GM18868 (cell line): ENCODE measurements around the gene PARD3B.

Source experiments
- ATAC-seq: cut with Tn5 transposase; IDR thresholded peaks from one replicate; pipeline ENCODE4 v1.9.1; 2021; ENCODE audit warnings: mild to moderate bottlenecking, moderate library complexity; ENCODE audit not compliant: unreplicated experiment

The PARD3B gene

DNA sequence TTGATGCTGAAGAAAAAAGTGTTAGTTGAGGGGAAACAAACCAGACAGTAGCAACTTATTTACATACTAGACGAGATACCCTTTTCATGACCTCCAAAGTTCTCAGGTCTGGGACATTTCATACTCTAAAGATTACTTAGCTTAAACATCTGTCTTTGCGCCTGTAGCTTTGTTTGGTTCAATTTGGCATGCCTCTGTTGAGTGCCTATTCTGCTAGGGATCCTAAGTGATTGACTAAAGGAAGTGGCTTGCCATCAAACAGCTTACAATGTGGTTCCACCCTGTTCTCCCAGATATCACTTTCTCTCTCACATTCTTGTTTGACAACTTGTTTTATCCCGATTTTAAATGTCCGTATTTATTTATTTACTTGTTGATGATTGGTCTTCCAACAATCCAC lies 488.8 kb downstream of the PARD3B start:
- ATAC-seq, result no peak

DNA sequence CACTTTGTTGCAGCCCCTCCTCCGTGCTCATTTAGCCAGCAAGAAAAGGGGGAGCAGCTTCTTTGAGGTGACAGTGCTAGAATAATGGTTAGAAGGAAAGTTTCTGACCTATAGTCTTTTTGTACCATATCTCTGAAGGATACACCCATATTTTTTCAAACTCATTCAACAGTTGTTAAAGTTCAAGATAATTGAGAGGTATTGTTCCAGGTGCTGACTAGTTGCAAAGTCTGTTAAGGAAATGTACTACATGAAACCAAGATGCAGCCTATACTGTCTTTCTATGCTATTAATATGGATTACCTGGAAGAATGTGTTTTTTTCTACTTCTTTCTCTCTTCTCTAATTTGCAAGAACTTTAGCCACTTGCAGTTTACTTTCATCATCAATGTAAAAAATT lies 495.0 kb downstream of the PARD3B start:
- ATAC-seq, result no peak

DNA sequence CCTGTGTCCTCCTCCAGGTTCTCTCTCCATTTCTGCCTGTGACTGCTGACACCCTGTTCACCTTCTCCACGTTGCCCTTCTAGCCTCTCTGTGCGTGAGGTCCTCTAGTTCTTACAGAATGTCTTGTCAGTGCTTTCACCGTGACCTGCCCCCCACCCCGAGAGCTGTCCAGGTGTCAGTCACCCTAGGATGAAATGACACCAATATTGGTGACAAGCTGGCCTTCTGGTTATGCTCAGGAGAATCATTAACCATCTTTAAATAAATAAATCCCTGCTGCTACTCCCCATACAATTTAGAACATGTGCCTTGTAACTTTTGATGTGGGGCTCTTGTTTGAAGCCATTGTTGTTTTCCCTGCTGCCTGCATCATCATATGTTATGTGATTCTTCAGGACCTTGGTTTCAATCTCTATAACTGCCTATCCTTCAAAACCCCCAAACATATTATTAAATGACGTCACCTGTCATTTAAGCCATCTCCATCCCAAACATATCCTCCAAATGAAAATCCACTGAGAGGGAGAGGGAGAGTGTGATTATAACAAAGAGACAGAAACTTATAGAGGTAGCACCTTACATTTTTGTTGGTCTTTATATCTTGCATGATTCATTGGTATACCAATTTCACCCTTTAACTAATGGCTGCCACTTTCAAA lies 496.3 kb downstream of the PARD3B start:
- no peak for ATAC-seq

DNA sequence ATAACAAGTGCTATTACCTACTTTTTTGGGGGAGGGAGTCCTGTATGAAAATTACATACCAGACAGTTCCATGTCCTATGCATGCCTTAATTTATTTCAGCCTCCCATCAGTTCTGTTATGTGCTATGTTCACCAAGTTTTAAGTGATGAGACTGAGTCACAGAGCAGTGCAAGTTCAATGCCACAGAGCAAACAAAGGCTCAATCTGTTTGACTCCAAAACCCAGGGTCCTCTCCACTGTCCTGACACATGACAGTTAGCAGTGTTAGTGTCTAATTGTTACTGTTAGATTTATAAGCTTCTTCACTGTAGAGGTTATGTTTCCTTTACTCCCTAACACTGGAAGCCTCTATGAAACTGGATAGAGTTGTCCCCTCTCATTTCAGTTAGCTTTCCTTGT lies 498.0 kb downstream of the PARD3B start:
- no peak for ATAC-seq

DNA sequence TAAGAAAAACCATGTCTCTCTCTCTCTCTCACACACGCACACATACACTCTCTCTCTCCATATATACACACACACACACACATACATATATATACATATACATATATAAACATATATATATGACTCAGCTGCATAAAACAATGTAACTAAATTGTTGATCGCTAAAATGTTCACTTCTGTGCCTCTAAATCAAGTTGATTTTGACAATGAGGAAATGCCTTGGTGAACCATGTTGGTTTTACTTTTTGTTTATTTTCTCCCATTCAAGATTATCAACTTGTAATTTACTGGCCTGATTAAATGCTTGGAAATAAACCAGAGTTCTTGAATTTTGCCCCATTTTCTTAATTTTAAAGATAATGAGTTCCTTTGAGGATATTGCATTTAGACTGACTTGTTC lies 500.4 kb downstream of the PARD3B start:
- ATAC-seq, result no peak

DNA sequence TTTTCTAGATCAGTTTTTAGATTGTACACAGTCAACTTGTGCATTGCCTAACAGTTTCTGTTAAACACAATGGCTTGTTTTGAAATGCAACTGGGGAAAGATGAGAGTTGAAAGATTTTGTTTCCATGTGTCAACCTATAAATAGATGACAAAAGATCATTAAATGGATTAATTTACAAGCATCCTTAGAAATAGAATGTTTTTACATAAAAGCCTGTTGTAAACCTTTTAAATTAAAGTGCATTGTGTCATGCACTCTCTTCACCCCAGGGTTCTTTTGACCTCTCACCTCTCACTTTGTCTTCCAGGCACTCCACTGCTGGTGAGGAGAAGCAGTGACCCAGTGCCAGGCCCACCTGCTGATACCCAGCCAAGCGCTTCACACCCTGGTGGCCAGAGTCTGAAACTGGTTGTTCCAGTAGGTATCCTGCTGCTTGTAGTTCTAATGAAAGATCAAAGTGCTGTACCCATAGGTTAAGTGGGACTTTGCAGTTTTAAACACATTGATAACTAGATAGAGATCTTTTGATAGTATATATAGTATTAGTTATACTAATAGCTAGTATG lies 502.1 kb downstream of the PARD3B start:
- ATAC-seq, result no peak

DNA sequence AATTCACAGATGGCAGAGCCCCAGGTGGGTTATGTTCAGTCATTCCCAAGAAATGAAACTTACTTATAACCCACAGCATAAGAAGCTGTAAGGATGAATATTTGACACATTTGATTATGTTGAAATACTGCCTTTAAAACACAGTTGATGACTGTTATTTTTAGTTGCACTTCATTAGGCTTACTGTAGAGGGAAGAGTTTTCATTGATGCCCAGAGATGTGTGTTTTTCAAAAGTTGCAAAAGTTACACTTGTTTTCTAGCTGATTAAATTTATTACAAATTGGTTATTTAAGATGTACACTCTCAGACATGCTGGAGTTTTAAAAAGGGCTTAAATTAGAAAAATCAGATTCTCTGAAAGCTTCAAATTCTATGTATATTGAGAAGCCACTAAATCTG lies 506.1 kb downstream of the PARD3B start:
- no peak for ATAC-seq

DNA sequence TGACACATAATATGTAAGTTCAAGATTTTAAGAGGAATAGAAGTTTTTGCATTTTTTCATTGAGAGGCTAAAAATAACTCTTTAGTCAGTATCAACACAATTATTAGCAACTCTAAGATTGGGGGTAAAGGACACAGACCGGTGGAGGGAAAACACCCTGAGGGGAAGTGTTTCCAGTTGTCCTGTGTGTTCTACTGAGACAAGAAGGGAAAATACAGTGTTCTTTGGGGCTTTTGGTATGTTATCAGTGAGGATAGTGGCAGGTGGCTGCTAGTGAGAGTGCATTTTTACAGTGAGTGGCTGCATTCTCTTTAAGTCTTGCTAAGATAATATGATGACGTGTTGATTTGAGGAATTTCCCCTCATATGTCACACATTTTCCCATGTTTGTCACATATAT lies 507.5 kb downstream of the PARD3B start:
- ATAC-seq, result no peak

DNA sequence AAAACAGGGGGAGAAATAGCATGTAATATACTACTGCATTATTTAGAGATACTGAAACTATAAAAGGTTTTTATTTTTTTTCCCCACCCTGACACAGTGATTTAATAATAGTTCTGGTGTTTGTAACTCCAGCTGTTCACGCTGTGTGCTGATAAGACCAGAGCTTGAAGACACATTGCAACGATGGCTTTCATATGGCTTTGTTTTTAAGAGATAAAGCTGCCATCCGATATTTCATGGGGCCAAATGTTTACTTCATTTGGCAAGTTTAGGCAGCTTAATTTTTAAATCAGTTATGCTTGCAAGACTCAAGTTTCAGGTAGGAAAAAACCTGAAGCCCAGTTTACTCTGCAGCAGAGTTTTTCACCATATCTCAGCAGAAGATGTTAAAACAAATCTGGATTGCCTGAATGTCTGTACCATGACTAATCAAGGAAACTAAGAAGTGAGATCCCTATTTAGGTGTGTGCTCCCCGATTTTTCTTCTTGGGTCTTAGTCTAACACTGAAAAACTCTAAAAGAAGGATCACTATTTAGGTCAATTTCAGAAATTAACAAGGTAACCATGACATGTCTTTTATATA lies 508.6 kb downstream of the PARD3B start:
- ATAC-seq, result no peak

DNA sequence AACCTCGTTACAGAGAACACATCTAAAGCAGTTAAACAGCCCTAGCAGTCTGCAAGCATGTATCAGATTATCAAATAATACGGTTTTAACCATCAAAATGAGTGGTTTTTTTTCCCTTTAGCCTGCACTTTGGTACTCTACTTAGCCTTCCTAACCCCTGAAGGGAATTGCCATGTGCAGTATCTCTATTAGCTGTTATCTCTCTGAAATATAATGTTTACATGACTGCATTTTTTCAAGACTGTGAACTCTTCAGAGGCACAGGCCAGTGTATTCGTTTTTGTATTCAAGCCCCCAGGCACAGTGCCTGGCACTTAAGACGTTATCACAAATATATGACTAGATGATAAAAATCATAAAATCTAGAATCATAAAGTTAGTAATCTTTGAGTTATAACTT lies 509.5 kb downstream of the PARD3B start:
- ATAC-seq, result no peak

DNA sequence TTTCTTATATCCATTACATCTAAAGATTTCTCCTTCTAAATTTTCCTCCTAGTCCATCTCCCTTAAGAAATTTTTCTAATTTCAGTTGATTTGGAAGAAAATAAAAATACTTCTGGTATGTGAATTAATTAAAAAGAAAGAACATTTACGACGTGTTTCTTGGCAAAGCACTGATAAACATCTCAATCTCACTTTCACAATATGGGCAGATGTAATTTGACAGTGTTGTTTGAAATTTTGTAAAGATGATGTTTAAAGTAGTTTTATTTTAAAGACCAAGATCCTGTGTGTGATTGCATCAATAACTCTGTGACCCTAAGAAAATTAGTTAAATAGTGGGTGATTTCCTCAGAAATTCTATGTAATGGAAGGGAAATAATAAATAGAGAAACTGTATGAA lies 510.0 kb downstream of the PARD3B start:
- ATAC-seq, result no peak

DNA sequence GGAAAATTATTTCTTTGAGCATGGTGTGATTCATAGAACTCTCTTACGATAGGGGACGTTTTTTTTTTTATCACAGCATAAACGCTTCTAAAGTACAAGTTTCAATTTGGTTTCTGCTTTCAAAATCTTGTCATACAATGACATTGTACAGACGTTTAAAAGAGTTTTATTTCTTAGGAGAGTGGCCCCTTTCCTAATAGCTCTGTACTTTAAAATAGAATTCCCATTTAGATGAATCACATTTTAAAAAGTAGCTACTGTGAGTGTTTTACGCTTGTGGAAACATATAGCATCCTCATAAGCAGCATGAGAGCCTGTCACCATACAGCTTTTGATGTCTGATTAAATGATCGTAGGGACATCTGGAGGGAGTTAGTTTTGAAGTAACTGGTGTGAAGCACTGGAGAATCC lies 510.9 kb downstream of the PARD3B start:
- ATAC-seq, result no peak

DNA sequence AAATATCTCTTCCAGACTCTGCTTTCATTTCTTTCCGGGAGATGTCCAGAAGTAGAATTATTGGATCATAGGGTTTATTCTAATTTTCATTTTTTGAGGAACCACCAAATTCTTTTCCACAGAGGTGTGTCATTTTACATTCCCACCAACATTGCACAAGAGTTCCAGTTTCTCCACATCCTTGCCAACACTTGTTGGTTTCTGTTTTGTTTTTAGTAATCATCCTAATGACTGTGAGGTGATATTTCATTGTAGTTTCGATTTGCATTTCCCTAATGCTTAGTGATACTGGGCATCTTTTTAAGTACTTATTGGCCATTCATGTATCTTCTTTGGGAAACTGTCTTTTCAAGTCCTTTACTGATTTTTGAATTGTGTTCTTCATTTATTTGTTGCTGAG lies 513.1 kb downstream of the PARD3B start:
- no peak for ATAC-seq

DNA sequence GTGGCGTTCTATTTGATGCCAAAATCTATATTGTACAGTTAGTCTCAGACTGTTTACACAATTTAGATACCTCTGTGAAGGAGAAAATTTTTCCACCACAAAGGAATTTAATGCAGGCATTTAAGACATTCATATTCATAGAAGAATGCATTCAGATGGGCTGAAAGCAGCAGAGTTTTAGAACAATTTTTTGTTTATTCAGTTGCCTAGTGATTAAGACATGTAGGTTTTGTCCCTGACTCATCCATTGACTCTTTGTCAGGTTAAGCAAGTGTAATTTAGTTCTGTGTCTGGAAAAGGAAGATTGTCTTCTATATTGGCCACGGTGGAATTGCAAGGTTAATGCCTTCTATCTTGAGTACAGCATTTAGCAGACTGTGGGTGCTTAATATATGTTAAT lies 515.0 kb downstream of the PARD3B start:
- ATAC-seq, result no peak

DNA sequence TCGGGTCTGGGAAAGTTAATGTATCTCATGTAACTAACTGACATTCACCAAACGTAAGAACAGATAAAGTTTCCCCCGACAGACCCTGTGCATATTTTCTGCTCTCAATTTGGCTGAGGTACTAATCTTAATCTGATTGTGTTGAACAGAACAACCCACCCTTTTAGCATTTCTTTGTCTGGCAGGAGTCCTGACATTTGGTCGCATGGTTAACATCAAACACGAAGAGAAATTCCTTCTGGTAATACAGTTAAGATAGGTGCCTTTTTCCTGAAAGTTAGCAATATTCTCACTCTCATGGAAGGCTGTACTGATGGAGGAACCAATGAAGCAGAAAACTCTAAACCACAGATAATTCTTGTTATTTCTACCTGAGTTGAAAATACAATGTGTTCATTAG lies 520.8 kb downstream of the PARD3B start:
- no peak for ATAC-seq

DNA sequence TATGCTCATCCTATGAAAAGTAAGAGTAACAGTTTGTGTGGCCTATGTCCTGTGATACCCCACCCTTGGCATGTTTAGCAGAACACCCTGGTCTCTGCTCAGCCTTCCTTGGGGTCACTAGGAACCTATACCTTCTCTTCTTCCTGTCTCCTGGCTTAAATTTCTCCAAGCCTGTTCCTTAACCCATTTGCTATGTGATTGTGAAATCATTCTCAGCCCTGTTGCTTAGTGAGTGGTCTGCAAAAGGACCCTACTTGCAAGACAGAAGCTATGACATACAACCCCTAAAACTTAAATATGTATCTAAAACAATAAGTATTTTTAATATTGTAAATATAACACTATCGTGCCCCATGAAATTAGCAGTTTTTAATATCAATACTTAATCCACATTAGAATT lies 524.7 kb downstream of the PARD3B start:
- ATAC-seq, result no peak

DNA sequence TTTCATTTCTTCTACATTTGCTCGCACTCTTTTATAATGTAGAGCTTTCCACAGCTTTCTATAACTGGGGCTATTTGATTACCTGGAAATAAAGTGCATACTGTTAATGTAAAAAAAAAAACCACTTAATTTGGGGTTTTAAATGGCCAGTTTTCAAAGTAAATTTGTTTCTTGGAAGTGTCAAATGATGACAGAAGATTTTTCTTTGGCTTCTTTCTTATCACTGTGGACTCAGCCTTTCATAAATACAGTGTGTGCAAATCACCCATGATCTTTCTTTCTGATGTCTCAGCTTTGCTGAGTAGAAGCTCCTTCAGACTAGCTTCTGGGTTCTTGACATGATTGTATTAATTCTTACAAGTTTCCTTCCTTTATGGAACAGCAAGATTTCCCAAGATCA lies 525.6 kb downstream of the PARD3B start:
- ATAC-seq, result no peak

DNA sequence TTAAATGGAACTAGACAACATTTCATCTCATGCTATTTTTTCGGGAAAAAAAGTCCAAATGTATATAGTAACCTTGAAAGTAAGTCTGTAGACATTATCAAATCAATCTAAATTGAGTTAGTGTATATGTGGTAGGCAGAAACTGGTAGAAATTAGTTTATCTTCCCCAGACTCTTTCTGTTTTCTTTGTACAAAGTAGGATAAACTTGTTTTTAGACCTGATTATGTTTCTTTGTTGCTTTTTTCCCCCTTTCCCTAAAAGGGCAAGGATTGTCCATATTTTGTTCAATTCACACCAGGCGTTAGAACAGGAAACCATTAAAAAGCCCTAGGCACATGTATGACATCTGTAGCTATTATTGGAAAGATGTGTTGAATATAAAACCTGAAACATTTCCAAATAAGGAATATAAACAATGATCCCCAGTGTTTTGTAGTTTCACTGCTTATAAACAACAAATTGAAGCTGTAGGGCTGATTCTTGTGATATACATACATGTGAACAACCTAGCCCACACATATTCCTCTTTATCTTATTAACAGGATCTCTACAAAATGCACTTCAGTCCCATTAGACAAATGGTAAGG lies 528.3 kb downstream of the PARD3B start:
- ATAC-seq, result no peak

DNA sequence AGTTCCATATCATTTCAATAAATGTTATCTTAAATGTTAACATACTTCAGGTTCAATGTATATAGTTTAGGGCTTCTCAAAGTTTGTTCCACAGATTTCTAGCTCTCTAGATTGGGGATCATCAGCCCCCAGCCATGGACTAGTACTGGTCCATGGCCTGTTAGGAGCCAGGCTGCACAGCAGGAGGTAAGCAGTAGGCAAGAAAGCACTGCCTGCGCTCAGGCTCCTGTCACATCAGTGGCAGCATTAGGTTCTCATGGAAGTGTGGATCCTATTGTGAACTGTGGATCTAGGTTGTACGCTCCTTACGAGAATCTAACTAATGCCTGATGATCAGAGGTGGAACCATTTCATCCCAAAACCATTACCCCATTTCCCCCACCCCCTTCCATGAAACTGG lies 531.1 kb downstream of the PARD3B start:
- no peak for ATAC-seq

DNA sequence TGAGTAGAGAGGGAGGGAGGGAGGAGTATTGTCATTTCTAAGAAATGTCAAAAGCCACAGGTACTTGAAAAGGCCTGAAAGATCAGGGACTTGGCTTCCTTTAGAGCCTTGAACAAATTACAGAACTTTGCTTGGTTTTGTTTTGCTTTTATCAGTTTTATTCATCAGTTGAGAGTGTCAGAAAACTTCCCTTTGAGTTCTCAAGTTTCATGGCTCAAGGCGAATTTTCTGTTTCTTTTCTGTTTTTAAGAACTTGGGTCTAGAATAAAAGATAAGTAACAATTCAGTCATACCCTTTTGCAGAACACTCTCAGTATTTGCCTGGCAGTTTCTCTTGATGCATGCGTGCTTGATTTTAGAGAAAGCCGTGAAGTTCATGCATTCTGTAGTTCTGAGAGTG lies 531.9 kb downstream of the PARD3B start:
- no peak for ATAC-seq

DNA sequence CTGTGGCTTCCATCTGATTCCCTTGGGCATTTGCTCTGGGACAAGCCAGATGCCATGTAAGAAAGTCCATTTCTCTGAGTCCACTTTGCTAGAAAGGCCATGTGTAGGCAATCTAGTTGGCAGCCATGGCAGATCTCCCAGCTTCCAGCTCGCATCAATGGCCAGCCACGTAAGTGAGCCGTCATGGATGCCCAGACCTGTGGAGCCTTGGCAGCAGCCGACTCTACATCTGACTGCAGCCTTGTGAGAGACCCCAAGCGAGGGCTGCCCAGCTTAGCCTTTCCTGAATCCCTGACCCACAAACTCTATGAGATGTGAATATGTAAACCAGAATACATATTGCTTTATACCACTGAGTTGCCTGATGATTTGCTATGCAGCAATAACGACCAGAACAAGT lies 533.5 kb downstream of the PARD3B start:
- no peak for ATAC-seq

DNA sequence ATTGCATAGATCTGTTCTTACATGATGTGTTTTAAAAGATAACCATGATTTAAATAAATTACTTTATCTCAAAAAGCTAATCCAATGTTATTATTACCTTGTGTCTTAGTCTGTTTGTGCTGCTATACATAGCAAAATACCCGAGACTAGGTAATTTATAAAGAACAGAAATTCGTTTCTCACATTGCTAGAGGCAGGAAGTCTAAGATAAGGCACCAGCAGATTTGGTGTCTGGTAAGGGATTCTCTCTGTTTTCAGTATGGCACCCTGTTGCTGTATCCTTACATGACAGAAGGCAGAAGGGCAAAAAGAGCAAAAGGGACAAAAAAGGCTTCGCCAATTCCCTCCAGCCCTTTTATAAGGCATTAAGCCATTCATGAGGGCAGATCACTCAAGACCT lies 533.9 kb downstream of the PARD3B start:
- no peak for ATAC-seq
